H1 (cell line): ENCODE results near the gene ADAMTS17. TPM values are rescaled to one million over a fixed set of nuclear protein-coding genes. Genes with fewer than 3 reads are reported as not detected.

Experiments used
- CTCF ChIA-PET: fragments of 300-600 bp; sonication (Branson Sonifier 250); formaldehyde crosslinking; loops from one replicate; lab custom pipeline; 2021; ENCODE audit not compliant: partially characterized antibody; lab: Charles Lee
- POLR2A ChIA-PET: fragments of 300-600 bp; sonication (Branson Sonifier 250); formaldehyde crosslinking; loops from one replicate; lab custom pipeline; 2021; ENCODE audit warnings: inconsistent platforms; ENCODE audit not compliant: partially characterized antibody; lab: Charles Lee
- DNase-seq, 2 experiments: peaks; one replicate each; pipeline versions ENCODE4 v3.0.0 to v3.0.0-alpha.2; 2010 to 2022; ENCODE audit warnings: low spot score in 2 of 2, low read depth in 1 of 2, mixed read lengths in 1 of 2
- FAIRE-seq: peaks from 2 replicates; lab custom pipeline; 2011; peaks lifted over from hg19 to GRCh38; lab: Jason Lieb, UNC
- H2AFZ ChIP-seq: 2 replicates; pipeline ENCODE4 v1.8.1; 2012; ENCODE audit warnings: low read length, inconsistent platforms
- H2AK5ac ChIP-seq: 2 replicates; pipeline ENCODE4 v1.6.1; 2013; ENCODE audit warnings: low read depth, low read length
- H2BK120ac ChIP-seq: replicated peaks from 2 replicates; pipeline ENCODE3; 2013; ENCODE audit warnings: low read depth, low read length, inconsistent platforms
- H2BK12ac ChIP-seq: 2 replicates; pipeline ENCODE4 v1.6.1; 2013; ENCODE audit warnings: low read depth, low read length
- H2BK15ac ChIP-seq: 2 replicates; pipeline ENCODE4 v1.6.1; 2013; ENCODE audit warnings: low read length
- H2BK20ac ChIP-seq: 2 replicates; pipeline ENCODE4 v1.6.1; 2013; ENCODE audit warnings: low read length
- H2BK5ac ChIP-seq: 2 replicates; pipeline ENCODE4 v1.6.1; 2013; ENCODE audit warnings: low read depth, low read length
- H3K14ac ChIP-seq: 2 replicates; pipeline ENCODE4 v1.6.1; 2013; ENCODE audit warnings: inconsistent platforms; ENCODE audit not compliant: insufficient read length
- H3K18ac ChIP-seq: 2 replicates; pipeline ENCODE4 v1.6.1; 2013; ENCODE audit warnings: low read length; ENCODE audit errors: extremely low read depth
- H3K23ac ChIP-seq: 2 replicates; pipeline ENCODE4 v1.6.1; 2013; ENCODE audit warnings: inconsistent platforms; ENCODE audit not compliant: insufficient read length
- H3K23me2 ChIP-seq: 2 replicates; pipeline ENCODE4 v1.6.1; 2013; ENCODE audit warnings: low read depth, low read length
- H3K27ac ChIP-seq: 2 replicates; pipeline ENCODE4 v1.6.1; 2011; ENCODE audit warnings: low read depth, low read length, inconsistent platforms
- H3K27me3 ChIP-seq, 4 experiments: replicated peaks in 1 of 4; 1 replicate in 1 of 4; 2 replicates in 3 of 4; pipeline versions ENCODE4 v1.6.1 to v1.8.1; 2011 to 2013; ENCODE audit warnings: low read length in 3 of 4, mild to moderate bottlenecking in 3 of 4, inconsistent platforms in 2 of 4, mixed read lengths in 2 of 4, moderate library complexity in 1 of 4; ENCODE audit not compliant: control insufficient read depth in 3 of 4, insufficient read depth in 3 of 4; ENCODE audit errors: extremely low read depth in 1 of 4
- H3K36me3 ChIP-seq, 4 experiments: 2 replicates each; pipeline versions ENCODE4 v1.6.1 to v1.8.1; 2011 to 2013; ENCODE audit warnings: mild to moderate bottlenecking in 4 of 4, low read length in 3 of 4, moderate library complexity in 2 of 4, control low read depth in 1 of 4, inconsistent platforms in 1 of 4; ENCODE audit not compliant: insufficient read depth in 4 of 4, control insufficient read depth in 2 of 4
- H3K4ac ChIP-seq: replicated peaks from 2 replicates; pipeline ENCODE3; 2013; ENCODE audit warnings: low read length, low read depth, mixed read lengths, inconsistent platforms; ENCODE audit not compliant: insufficient read length
- H3K4me1 ChIP-seq, 4 experiments: replicated peaks in 1 of 4; 1 replicate in 1 of 4; 2 replicates in 3 of 4; pipeline versions ENCODE4 v1.6.1 to v1.8.1; 2011 to 2013; ENCODE audit warnings: low read length in 3 of 4, inconsistent platforms in 2 of 4, mixed read lengths in 1 of 4; ENCODE audit not compliant: insufficient read depth in 4 of 4, control insufficient read depth in 3 of 4
- H3K4me2 ChIP-seq, 2 experiments: 2 replicates each; pipeline versions ENCODE4 v1.6.1 to v1.8.1; 2011 to 2013; ENCODE audit warnings: low read depth in 2 of 2, low read length in 2 of 2, control low read depth in 1 of 2, inconsistent platforms in 1 of 2, mild to moderate bottlenecking in 1 of 2; ENCODE audit not compliant: insufficient read depth in 1 of 2
- H3K4me3 ChIP-seq, 4 experiments: fragments of 200-600, 300-600 bp in 1 of 4; sonication (generic), shearing (Covaris generic), sonication (Bioruptor Twin) in 1 of 4; 2 replicates each; pipeline versions ENCODE4 v1.5.1 to v1.8.1; 2011 to 2016; ENCODE audit warnings: low read length in 4 of 4, low read depth in 3 of 4, control low read depth in 2 of 4, inconsistent platforms in 2 of 4, mild to moderate bottlenecking in 2 of 4, mixed read lengths in 1 of 4, moderate library complexity in 1 of 4; ENCODE audit not compliant: insufficient read depth in 2 of 4; ENCODE audit errors: extremely low read depth in 1 of 4
- H3K56ac ChIP-seq: replicated peaks from 2 replicates; pipeline ENCODE3; 2013; ENCODE audit warnings: low read depth, mild to moderate bottlenecking, mixed read lengths, low read length, inconsistent platforms; ENCODE audit not compliant: insufficient read length
- H3K79me1 ChIP-seq: 2 replicates; pipeline ENCODE4 v1.6.1; 2013; ENCODE audit warnings: low read depth, low read length, control low read depth
- H3K79me2 ChIP-seq, 2 experiments: 2 replicates each; pipeline versions ENCODE4 v1.6.1 to v1.8.1; 2012 to 2013; ENCODE audit warnings: low read length in 2 of 2, mild to moderate bottlenecking in 2 of 2, inconsistent platforms in 1 of 2; ENCODE audit not compliant: insufficient read depth in 2 of 2, control insufficient read depth in 1 of 2
- H3K9ac ChIP-seq, 4 experiments: replicated peaks in 1 of 4; 1 replicate in 1 of 4; 2 replicates in 3 of 4; pipeline versions ENCODE4 v1.6.1 to v1.8.1; 2011 to 2013; ENCODE audit warnings: low read depth in 3 of 4, low read length in 3 of 4, control low read depth in 2 of 4, mild to moderate bottlenecking in 2 of 4, moderate library complexity in 2 of 4, inconsistent platforms in 1 of 4; ENCODE audit errors: extremely low read depth in 1 of 4
- H3K9me3 ChIP-seq, 2 experiments: 2 replicates each; pipeline versions ENCODE4 v1.6.1 to v1.8.1; 2012 to 2013; ENCODE audit warnings: mild to moderate bottlenecking in 2 of 2, moderate library complexity in 2 of 2, control low read depth in 1 of 2, inconsistent platforms in 1 of 2, low read depth in 1 of 2, low read length in 1 of 2, mixed read lengths in 1 of 2; ENCODE audit not compliant: insufficient read depth in 2 of 2
- H4K20me1 ChIP-seq, 2 experiments: replicated peaks in 1 of 2; 2 replicates each; pipeline versions ENCODE3 to v1.8.1; 2011 to 2013; ENCODE audit warnings: inconsistent platforms in 2 of 2, low read length in 2 of 2, mild to moderate bottlenecking in 1 of 2; ENCODE audit not compliant: insufficient read depth in 2 of 2, control insufficient read depth in 1 of 2
- H4K5ac ChIP-seq: 2 replicates; pipeline ENCODE4 v1.6.1; 2013; ENCODE audit warnings: low read length, low read depth, mixed read lengths, inconsistent platforms; ENCODE audit not compliant: insufficient read length
- H4K8ac ChIP-seq: 2 replicates; pipeline ENCODE4 v1.8.0; 2013; ENCODE audit warnings: mild to moderate bottlenecking, moderate library complexity, low read length, inconsistent platforms; ENCODE audit not compliant: insufficient read depth; ENCODE audit errors: extremely low read depth
- H4K91ac ChIP-seq: replicated peaks from 2 replicates; pipeline ENCODE3; 2013; ENCODE audit warnings: low read length, mixed read lengths, inconsistent platforms; ENCODE audit not compliant: insufficient read length
- GTF2F1 ChIP-seq: IDR thresholded peaks from 2 replicates; pipeline ENCODE4 v1.6.1; 2012; ENCODE audit warnings: low read depth, low read length, improper control_type of control experiment, borderline replicate concordance
- MAX ChIP-seq: IDR thresholded peaks from 2 replicates; pipeline ENCODE4 v1.6.1; 2012; ENCODE audit warnings: inconsistent platforms
- RAD21 ChIP-seq, 2 experiments: IDR thresholded peaks in 1 of 2; conservative IDR thresholded peaks in 1 of 2; 2 replicates each; pipeline ENCODE4 v1.6.1; 2011; ENCODE audit warnings: low read depth in 2 of 2, low read length in 2 of 2, improper control_type of control experiment in 1 of 2, inconsistent platforms in 1 of 2, mild to moderate bottlenecking in 1 of 2, moderate library complexity in 1 of 2
- WGBS, 2 experiments: shearing (Covaris generic) in 1 of 2; methylation state at CpG; one replicate each; pipeline versions ENCODE4 v1.1.6 to v1.1.7; 2013 to 2015; ENCODE audit warnings: low lambda C conversion rate in 2 of 2, mixed read lengths in 2 of 2, inconsistent platforms in 1 of 2, low coverage in 1 of 2, missing lambda C conversion rate in 1 of 2; ENCODE audit not compliant: insufficient replicate concordance in 2 of 2, insufficient coverage in 1 of 2, insufficient read length in 1 of 2; ENCODE audit errors: extremely low coverage in 1 of 2, missing lambda C conversion rate in 1 of 2; 5-methylcytosine and 5-hydroxymethylcytosine counted together
- polyA plus RNA-seq, 7 experiments: library from polyadenylated mRNA; depleted of rRNA in 3 of 7; stranded (reverse) in 5 of 7; unstranded in 2 of 7; fragments of >200 nt in 5 of 7; fragments of 200-250 nt in 2 of 7; gene quantifications; 1 replicate in 5 of 7; 2 replicates in 1 of 7; 4 replicates in 1 of 7; pipeline versions ENCODE4 v1.2.1 to v1.2.3, GENCODE V29; 2011 to 2013; ENCODE audit warnings: missing spikeins in 2 of 7, mixed read lengths in 2 of 7
- total RNA-seq: library from RNA; stranded (reverse); fragmentation: NEBNext Ultra II Directional; extraction: Animal tissue kit (Norgen Biotek cat#: 25700); gene quantifications from 2 replicates; pipeline ENCODE4 v1.2.1, GENCODE V29; 2021
- TF ChIP-seq, protein P1 (sequence below): IDR thresholded peaks from 2 replicates; pipeline ENCODE4 v1.6.1; 2012; ENCODE audit warnings: inconsistent platforms

ADAMTS17 gene
- total and polyA plus RNA-seq, 2 of the 8 experiments (the other 6 are each of a cell fraction or from before 2014, with no cell fraction given): 0.51 to 1.7 TPM

DNA sequence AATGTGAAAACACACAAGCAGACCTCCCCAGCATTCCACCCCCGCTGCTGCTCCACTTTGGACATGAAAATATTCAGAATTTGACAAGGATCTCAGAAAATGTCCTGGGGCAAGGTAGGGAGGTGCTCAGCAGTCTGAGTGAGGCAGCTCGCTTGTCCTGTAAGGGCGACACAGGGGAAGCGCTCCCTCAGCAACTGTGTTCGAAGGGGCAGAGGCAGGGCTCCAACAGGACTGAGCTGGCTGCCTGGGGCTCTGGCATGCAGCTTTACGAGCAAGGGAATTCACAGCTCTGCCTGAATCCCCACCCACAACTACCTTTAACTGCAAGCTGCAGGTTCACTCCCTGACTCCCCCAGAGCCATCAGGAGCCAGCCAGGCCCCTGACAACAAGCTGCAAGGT, 321.6 kb downstream of the ADAMTS17 start:
- peak; percentile 50 for FAIRE-seq
- no peak overlapping the region for H3K56ac ChIP-seq
- no peak overlapping the region for H3K4me3 ChIP-seq
- no peak overlapping the region for H4K91ac ChIP-seq
- peak overlapping the region; percentile 41; the same call in 1 of the 2 replicates for H2BK5ac ChIP-seq
- H3K27ac ChIP-seq: no peak overlapping the region
- DNase-seq: peak; percentile 50 to 56
- H3K4me1 ChIP-seq: peaks cover 0 to 9% (median 5%) of the 10 kb centered on the region in 4 experiments; a peak in 3 of 7 replicates
- peak; percentile 52; the same call in 1 of the 2 replicates for TF ChIP-seq MAX
- TF ChIP-seq, protein P1, sequence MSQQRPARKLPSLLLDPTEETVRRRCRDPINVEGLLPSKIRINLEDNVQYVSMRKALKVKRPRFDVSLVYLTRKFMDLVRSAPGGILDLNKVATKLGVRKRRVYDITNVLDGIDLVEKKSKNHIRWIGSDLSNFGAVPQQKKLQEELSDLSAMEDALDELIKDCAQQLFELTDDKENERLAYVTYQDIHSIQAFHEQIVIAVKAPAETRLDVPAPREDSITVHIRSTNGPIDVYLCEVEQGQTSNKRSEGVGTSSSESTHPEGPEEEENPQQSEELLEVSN: peak; percentile 32; the same call in 1 of the 2 replicates
- no peak for TF ChIP-seq GTF2F1
- 0 out of 4 replicates have a peak, but pooled peaks of 1 of the 2 experiments have one; percentile 1 for TF ChIP-seq RAD21 (IDR thresholded peaks at IDR 0.05 in 1 of 2, conservative IDR thresholded peaks at IDR 0.05 in 1 of 2; ENCODE audit: low read depth in 2 of 2, low read length in 2 of 2)
- no peak overlapping the region for H2BK15ac ChIP-seq
- H3K9me3 ChIP-seq: no peaks in the 10 kb centered on the region; a peak in 1 of 4 replicates
- ChIA-PET POLR2A (interaction anchor here (1.7 kb wide), 1 partner anchor 25 kb away, joined by 5 read pairs; no protein-coding TSS in a partner anchor), CTCF (interaction anchor here (0.8 to 1.9 kb wide), 5 partner anchors 12 to 112 kb away, joined by 3 to 8 read pairs (median 3); no protein-coding TSS in a partner anchor)
- 49% methylated on average over 6 of the region's 6 CpGs; no CpG with 5 or more reads in 1 of the 2 experiments for WGBS, 2 experiments
- peak overlapping the region; percentile 83 for H2AFZ ChIP-seq
- no peak overlapping the region for H3K14ac ChIP-seq
- no peaks in the 10 kb centered on the region for H3K79me1 ChIP-seq
- H2BK20ac ChIP-seq: no peak overlapping the region
- H2BK12ac ChIP-seq: no peak overlapping the region
- H4K20me1 ChIP-seq: no peaks in the 10 kb centered on the region
- no peak overlapping the region for H4K5ac ChIP-seq
- H3K9ac ChIP-seq: no peak overlapping the region
- no peaks in the 10 kb centered on the region for H3K79me2 ChIP-seq
- H3K4me2 ChIP-seq: no peak overlapping the region
- H3K23me2 ChIP-seq: no peaks in the 10 kb centered on the region
- H3K4ac ChIP-seq: no peak overlapping the region
- no peak overlapping the region for H3K18ac ChIP-seq
- no peak overlapping the region for H3K23ac ChIP-seq
- H2BK120ac ChIP-seq: no peak overlapping the region
- peak overlapping the region; percentile 79 for H4K8ac ChIP-seq
- no peak overlapping the region for H2AK5ac ChIP-seq
- no peaks in the 10 kb centered on the region for H3K36me3 ChIP-seq
- no peaks in the 10 kb centered on the region for H3K27me3 ChIP-seq
